OCI-LY3 (cell line): ENCODE measurements around the gene MPC2.

ENCODE experiments used
- CTCF ChIP-seq: fragments of 200-600, 300-600 bp; sonication (generic); IDR thresholded peaks from 2 replicates; pipeline ENCODE4 v1.5.1; 2014; ENCODE audit warnings: antibody characterized with exemption, low read length, low read depth
- EZH2phosphoT487 ChIP-seq: fragments of 200-600 bp; shearing (Covaris generic); IDR thresholded peaks from 2 replicates; pipeline ENCODE4 v1.6.1; 2018; ENCODE audit warnings: antibody characterized with exemption, mixed run types, low read depth

- TF ChIP-seq CTCF (no peak), EZH2phosphoT487 (no peak)
Measured at GRCh38 chr1:167924102-167924501, 12.8 kb downstream of the MPC2 start.
